Measurements from ENCODE around the gene TNP1.

Gene TNP1

GRCh38 chr2:216827073-216827720 is 32.7 kb downstream of the TNP1 start:
- in situ Hi-C loops (cut with HindIII; ENCODE audit: low sequenced_read_pairs) = no loop called here
- no peak for DNase-seq (ENCODE audit: low read depth)
- TF ChIP-seq, protein P1, sequence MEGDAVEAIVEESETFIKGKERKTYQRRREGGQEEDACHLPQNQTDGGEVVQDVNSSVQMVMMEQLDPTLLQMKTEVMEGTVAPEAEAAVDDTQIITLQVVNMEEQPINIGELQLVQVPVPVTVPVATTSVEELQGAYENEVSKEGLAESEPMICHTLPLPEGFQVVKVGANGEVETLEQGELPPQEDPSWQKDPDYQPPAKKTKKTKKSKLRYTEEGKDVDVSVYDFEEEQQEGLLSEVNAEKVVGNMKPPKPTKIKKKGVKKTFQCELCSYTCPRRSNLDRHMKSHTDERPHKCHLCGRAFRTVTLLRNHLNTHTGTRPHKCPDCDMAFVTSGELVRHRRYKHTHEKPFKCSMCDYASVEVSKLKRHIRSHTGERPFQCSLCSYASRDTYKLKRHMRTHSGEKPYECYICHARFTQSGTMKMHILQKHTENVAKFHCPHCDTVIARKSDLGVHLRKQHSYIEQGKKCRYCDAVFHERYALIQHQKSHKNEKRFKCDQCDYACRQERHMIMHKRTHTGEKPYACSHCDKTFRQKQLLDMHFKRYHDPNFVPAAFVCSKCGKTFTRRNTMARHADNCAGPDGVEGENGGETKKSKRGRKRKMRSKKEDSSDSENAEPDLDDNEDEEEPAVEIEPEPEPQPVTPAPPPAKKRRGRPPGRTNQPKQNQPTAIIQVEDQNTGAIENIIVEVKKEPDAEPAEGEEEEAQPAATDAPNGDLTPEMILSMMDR (IDR thresholded peaks at IDR 0.05; ENCODE audit: low read depth, low read length, missing control alignments) = no peak
- H3K4me3 ChIP-seq (ENCODE audit: low read depth, low read length) = no peak overlapping the region

DNA sequence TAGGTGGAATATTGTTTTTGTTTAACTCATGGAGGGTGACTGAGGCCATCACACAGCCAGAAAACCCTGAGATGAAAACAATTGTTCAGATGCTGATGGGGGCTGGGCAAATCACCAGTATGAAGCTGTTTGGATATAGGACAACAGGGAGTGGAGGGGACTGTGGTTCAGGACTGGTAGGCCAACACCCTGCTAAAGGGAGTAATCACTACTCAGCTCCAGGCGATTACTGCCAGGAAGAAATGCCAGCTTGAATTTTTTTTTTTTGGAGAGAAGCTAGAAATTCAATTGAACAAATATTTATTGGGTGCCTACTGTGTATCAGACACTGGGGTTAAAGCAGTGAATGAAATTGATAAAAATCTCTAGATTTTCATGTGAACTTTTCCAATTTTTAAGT is 37.4 kb downstream of the TNP1 start:
- H3K4me3 ChIP-seq (ENCODE audit: low read depth, low read length) = no peak overlapping the region
- TF ChIP-seq, protein P1 (IDR thresholded peaks at IDR 0.05; ENCODE audit: low read depth, low read length, missing control alignments) = no peak
- in situ Hi-C loops (cut with HindIII; ENCODE audit: low sequenced_read_pairs) = no loop called here
- DNase-seq (ENCODE audit: low read depth) = no peak

DNA sequence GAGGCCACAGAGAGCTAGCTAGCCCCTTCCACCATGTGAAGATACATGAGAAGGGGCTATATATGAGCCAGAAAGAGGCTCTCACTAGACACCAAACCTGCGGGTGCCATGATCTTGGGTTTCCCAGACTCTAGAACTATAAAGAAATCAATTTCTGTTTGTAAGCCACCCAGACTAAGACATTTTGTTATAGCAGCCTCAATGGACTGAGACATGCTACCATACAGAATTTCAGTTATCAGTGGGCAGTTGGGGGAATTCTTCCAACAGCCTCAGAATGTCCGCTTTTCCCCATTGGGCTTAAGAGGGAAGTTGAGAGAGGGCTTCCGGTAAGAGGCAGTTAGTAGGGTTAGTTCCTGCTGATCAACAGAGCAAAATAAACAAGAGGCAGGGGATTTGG is 39.2 kb downstream of the TNP1 start:
- no peak overlapping the region for H3K4me3 ChIP-seq (ENCODE audit: low read depth, low read length)
- in situ Hi-C loops (cut with HindIII; ENCODE audit: low sequenced_read_pairs) = no loop called here
- DNase-seq (ENCODE audit: low read depth) = no peak
- TF ChIP-seq, protein P1 (IDR thresholded peaks at IDR 0.05; ENCODE audit: low read depth, low read length, missing control alignments) = no peak

DNA sequence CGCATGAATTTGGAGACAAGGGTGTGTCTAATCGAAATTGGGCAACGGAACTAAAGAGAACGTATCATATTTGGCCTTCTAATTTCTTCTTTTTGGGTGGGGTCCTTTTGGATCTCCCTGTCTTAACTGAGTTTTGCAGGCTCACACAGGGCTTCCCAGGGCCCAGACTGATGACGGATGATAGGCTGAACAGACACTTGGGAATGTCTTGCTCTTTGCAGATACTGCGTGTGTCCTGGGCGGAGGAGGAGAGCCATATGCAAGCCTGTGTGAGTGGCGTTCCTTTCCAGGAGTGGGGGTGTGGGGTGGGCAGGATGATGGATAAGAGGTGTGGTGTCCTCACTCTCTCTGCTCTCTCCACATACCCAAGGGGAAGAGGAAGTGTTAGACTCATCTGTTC is 40.1 kb downstream of the TNP1 start:
- no peak overlapping the region for H3K4me3 ChIP-seq (ENCODE audit: low read depth, low read length)
- in situ Hi-C loops (cut with HindIII; ENCODE audit: low sequenced_read_pairs) = no loop called here
- no peak for DNase-seq (ENCODE audit: low read depth)
- TF ChIP-seq, protein P1 (IDR thresholded peaks at IDR 0.05; ENCODE audit: low read depth, low read length, missing control alignments) = no peak

- TF ChIP-seq, protein P1 (IDR thresholded peaks at IDR 0.05; ENCODE audit: low read depth, low read length, missing control alignments) = no peak
- H3K4me3 ChIP-seq (ENCODE audit: low read depth, low read length) = no peak overlapping the region
- no peak for DNase-seq (ENCODE audit: low read depth)
- in situ Hi-C loops (cut with HindIII; ENCODE audit: low sequenced_read_pairs) = no loop called here
These were observed 40.8 kb downstream of the TNP1 start for GRCh38 chr2:216819055-216819454.

GRCh38 chr2:216810399-216811160 is 49.3 kb downstream of the TNP1 start:
- TF ChIP-seq, protein P1 (IDR thresholded peaks at IDR 0.05; ENCODE audit: low read depth, low read length, missing control alignments) = no peak
- no peak overlapping the region for H3K4me3 ChIP-seq (ENCODE audit: low read depth, low read length)
- in situ Hi-C loops (cut with HindIII; ENCODE audit: low sequenced_read_pairs) = no loop called here
- no peak for DNase-seq (ENCODE audit: low read depth)

Data from astrocyte of the cerebellum (primary cell).